Kidney epithelial cell (primary cell): ENCODE data around the gene PLAU. TPM values are rescaled to one million over a fixed set of nuclear protein-coding genes. Genes with fewer than 3 reads are reported as not detected.

Experiments
- DNase-seq: peaks from one replicate; pipeline ENCODE4 v3.0.0-alpha.2; 2010; ENCODE audit warnings: low read depth
- H3K27me3 ChIP-seq: 2 replicates; pipeline ENCODE4 v1.6.0; 2011; ENCODE audit warnings: low read length; ENCODE audit not compliant: control insufficient read depth, insufficient read depth
- H3K36me3 ChIP-seq: 2 replicates; pipeline ENCODE4 v1.5.1; 2011; ENCODE audit warnings: low read length; ENCODE audit not compliant: control insufficient read depth, insufficient read depth
- H3K4me3 ChIP-seq: 2 replicates; pipeline ENCODE4 v1.5.1; 2011; ENCODE audit warnings: low read depth, mild to moderate bottlenecking, control low read depth, low read length
- CTCF ChIP-seq: IDR thresholded peaks from 2 replicates; pipeline ENCODE4 v1.5.1; 2011; ENCODE audit warnings: mild to moderate bottlenecking, moderate library complexity, low read length, control low read depth, inconsistent platforms; ENCODE audit not compliant: insufficient read depth, poor library complexity, severe bottlenecking
- total RNA-seq: library from RNA; depleted of rRNA; stranded (reverse); fragments of >200 nt; gene quantifications from 2 replicates; pipeline ENCODE4 v1.2.3, GENCODE V29; 2015

The PLAU gene
- total RNA-seq, 1 donor from 2014 or later: 709 TPM

GRCh38 chr10:73875139-73875475, 35.8 kb upstream of the PLAU start:
- DNase-seq: no peak
- no peak for TF ChIP-seq CTCF
- Histone ChIP-seq H3K27me3 (no peaks in the 10 kb centered on the region), H3K4me3 (peak overlapping the region; percentile 44), H3K36me3 (no peaks in the 10 kb centered on the region)

- no peak for DNase-seq
- no peaks in the 10 kb centered on the region for H3K36me3 ChIP-seq
- no peaks in the 10 kb centered on the region for H3K27me3 ChIP-seq
- no peak overlapping the region for H3K4me3 ChIP-seq
- TF ChIP-seq CTCF: no peak
Measured at GRCh38 chr10:73876157-73876556, 34.8 kb upstream of the PLAU start.

GRCh38 chr10:73876566-73876965, 34.4 kb upstream of the PLAU start:
- Histone ChIP-seq H3K36me3 (no peaks in the 10 kb centered on the region), H3K27me3 (no peaks in the 10 kb centered on the region), H3K4me3 (no peak overlapping the region)
- no peak for TF ChIP-seq CTCF
- DNase-seq: no peak

GRCh38 chr10:73876971-73877370, 34.0 kb upstream of the PLAU start:
- DNase-seq: no peak
- no peaks in the 10 kb centered on the region for H3K36me3 ChIP-seq
- no peak for TF ChIP-seq CTCF
- H3K4me3 ChIP-seq: no peak overlapping the region
- no peaks in the 10 kb centered on the region for H3K27me3 ChIP-seq

GRCh38 chr10:73877533-73878160, 33.3 kb upstream of the PLAU start:
- H3K27me3 ChIP-seq: no peaks in the 10 kb centered on the region
- no peak for DNase-seq
- no peaks in the 10 kb centered on the region for H3K36me3 ChIP-seq
- no peak overlapping the region for H3K4me3 ChIP-seq
- no peak for TF ChIP-seq CTCF

- no peaks in the 10 kb centered on the region for H3K36me3 ChIP-seq
- no peak for DNase-seq
- H3K4me3 ChIP-seq: no peak overlapping the region
- no peaks in the 10 kb centered on the region for H3K27me3 ChIP-seq
- no peak for TF ChIP-seq CTCF
Measured at GRCh38 chr10:73878365-73878764, 32.6 kb upstream of the PLAU start.
